Lung microvascular endothelial cell (primary cell): ENCODE results near the gene CD68. TPM values are rescaled to one million over a fixed set of nuclear protein-coding genes. Genes with fewer than 3 reads are reported as not detected.

ENCODE experiments used
- DNase-seq, 2 donors: peaks; one replicate each; pipeline versions ENCODE4 v3.0.0 to v3.0.0-alpha.2; 2010; ENCODE audit warnings: low read depth in 2 of 2
- total RNA-seq: library from RNA; depleted of rRNA; stranded (reverse); fragments of >200 nt; gene quantifications from 2 replicates; pipeline ENCODE4 v1.2.1, GENCODE V29; 2014

Gene CD68, protein sequence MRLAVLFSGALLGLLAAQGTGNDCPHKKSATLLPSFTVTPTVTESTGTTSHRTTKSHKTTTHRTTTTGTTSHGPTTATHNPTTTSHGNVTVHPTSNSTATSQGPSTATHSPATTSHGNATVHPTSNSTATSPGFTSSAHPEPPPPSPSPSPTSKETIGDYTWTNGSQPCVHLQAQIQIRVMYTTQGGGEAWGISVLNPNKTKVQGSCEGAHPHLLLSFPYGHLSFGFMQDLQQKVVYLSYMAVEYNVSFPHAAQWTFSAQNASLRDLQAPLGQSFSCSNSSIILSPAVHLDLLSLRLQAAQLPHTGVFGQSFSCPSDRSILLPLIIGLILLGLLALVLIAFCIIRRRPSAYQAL
- total RNA-seq: 0.40 and 0.44 TPM in 2 replicates

DNA sequence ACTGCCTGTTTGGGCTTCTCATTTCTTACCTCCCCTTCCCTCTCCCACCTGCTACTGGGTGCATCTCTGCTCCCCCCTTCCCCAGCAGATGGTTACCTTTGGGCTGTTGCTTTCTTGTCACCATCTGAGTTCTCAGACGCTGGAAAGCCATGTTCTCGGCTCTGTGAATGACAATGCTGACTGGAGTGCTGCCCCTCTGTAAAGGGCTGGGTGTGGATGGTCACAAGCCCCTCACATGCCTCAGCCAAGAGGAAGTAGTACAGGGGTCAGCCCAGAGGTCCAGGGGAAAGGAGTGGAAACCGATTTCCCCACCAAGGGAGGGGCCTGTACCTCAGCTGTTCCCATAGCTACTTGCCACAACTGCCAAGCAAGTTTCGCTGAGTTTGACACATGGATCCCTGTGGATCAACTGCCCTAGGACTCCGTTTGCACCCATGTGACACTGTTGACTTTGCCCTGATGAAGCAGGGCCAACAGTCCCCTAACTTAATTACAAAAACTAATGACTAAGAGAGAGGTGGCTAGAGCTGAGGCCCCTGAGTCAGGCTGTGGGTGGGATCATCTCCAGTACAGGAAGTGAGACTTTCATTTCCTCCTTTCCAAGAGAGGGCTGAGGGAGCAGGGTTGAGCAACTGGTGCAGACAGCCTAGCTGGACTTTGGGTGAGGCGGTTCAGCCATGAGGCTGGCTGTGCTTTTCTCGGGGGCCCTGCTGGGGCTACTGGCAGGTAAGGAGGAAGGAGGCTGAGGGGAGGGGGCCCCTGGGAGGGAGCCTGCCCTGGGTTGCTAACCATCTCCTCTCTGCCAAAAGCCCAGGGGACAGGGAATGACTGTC is at the start of gene CD68:
Gene CD68 (plus strand): TSS at position 638 of the 833 bp plus-strand sequence. CDS start 40 bp downstream, at position 678.
- peak; percentile 85 to 92 for DNase-seq

- no peak for DNase-seq
Measured at GRCh38 chr17:7530023-7530900, 49.2 kb upstream of the CD68 start.

- DNase-seq: no peak
Measured at GRCh38 chr17:7538050-7538449, 41.4 kb upstream of the CD68 start.

GRCh38 chr17:7538891-7539545 is 40.4 kb upstream of the CD68 start:
- DNase-seq: peak in 1 of 2 donors; percentile 66

GRCh38 chr17:7541074-7541621 is 38.3 kb upstream of the CD68 start:
- DNase-seq: no peak

GRCh38 chr17:7544911-7545310 is 34.5 kb upstream of the CD68 start:
- DNase-seq: peak in 1 of 2 donors; percentile 27

- DNase-seq: peak; percentile 36 to 49
Measured at GRCh38 chr17:7548585-7549400, 30.6 kb upstream of the CD68 start, which contains the start of gene TNFSF12. TSS of gene TNFSF12 (plus strand) at chr17:7549058. CDS start at chr17:7549154, 96 bp downstream.

GRCh38 chr17:7549401-7550055 is 29.9 kb upstream of the CD68 start:
- no peak for DNase-seq

DNA sequence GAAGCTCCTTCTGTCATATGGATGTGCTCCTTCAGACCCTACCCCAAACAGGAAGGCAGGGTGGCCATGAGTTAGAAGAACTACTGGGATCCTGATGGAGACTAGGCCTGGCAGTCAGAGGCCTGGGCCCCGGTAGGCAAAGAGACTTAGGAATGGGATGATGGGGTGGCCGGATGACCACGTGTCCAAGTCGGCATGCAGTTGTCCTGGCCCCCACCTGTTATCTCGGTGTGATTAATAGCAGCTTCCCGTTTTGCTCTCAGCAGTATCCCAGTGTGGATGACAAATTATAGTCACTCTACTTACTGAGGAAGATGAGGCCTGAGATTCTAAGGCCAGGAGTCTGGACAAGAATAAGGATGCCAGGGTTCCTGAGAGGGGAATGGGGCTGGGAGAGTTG is 29.1 kb upstream of the CD68 start:
- DNase-seq: no peak

DNA sequence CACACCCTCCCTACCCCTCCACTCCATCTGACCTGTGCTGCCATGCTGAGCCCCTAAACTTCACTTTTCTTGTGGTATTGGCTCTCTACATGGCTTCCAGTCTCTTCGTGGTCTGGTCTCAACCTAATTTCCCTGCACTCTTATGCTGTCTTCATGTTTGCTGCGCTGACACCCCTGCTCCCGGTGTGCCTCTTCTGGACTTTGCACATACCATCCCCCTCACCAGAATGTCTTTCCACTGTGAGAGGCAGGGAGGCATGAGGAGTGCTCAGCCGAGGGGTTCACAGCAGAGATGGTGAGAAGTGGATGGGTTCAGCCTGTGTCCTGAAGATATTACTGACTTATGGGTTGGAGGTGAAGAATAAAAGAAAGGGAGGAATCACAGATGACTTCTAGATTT is 28.0 kb upstream of the CD68 start:
- no peak for DNase-seq

DNA sequence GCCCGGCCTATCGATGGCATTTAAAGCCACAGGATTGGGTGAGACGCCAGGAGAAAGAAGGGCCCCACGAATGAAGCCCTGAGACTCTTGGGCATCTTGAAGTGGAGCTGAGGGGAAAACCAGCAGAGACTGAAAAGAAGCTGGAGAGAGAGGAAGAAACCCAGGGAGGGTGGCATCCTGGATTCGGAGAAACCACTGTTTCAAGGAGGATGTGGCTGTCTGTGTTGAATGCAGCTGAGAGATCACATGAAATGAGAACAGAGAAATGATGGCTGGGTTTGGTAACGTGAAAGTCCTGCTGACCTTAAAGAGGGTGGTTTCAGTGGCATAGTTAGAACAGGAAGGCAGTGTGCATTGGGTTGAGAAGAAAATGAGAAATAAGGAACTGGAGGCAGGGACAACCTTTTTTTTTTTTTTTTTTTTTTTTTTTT is 26.8 kb upstream of the CD68 start:
- no peak for DNase-seq

DNA sequence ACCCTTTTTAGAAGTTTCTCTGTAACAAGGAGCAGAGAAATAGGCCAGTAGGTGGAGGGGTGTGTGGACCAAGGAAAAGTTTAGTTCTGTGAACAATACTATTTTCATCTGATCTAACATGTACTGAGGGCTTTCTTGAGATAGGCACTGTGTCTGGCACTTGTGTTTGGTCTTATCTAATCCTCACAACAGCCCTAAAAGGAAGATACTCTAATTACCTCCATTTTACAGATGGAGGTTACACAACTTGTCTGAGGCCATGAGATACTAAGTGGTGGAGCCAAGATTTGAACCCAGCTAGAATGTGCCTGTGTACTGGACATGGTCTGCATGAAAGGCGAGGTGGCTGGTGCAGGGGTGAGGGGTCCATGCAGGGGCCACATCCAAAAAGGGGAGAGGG is 26.1 kb upstream of the CD68 start:
- DNase-seq: no peak

- no peak for DNase-seq
Measured at GRCh38 chr17:7555320-7555948, 24.0 kb upstream of the CD68 start.

DNA sequence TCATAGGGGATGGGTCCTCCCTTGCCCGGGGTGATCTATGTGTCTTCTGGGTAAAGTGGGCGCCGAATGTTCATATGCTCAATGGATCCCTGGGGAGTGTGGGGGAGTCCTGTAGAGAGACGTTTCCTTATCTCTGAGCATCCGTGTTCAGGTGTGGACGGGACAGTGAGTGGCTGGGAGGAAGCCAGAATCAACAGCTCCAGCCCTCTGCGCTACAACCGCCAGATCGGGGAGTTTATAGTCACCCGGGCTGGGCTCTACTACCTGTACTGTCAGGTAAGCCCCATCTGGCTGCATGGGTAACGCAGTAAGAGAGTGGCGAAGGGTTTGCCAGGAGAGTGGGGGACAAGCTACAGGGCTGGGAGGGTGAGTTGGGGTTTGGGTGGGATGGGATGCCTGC is 22.8 kb upstream of the CD68 start:
- DNase-seq: no peak

- DNase-seq: no peak
Measured at GRCh38 chr17:7557147-7557764, 22.2 kb upstream of the CD68 start.

DNA sequence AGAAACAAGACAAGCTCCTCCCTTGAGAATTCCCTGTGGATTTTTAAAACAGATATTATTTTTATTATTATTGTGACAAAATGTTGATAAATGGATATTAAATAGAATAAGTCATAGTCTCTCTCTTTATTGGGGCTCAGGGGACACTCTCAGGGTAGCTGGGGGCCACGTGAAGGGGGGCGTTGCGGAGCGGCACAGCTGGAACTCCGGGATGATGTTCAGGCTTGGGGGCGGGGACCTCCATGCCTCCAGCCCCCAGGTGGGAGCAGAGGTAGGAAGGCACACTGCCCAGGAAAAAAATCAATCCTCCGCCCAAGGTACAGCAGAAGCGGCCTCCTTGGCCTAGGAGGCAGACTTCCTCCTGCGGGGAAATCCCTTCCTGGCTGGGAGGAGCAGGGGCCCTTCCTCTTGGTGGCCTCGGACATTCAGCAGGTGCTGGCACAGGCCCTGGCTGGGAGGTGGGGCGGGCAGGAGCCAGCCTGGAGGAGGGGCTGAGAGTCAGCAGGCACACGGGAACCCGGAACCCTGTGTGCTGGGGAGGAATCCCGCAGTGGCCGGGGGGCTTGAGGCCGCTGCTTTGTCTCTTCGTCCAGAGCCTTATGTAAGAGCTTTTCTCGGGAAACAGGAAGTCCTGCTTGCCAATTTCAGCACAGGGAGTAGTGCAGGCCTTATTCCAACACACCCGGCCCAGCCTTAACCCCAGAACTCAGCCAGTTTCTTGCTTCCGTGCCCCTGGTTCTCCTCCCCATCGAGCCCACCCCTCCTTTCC is 21.5 kb upstream of the CD68 start:
- peak; percentile 63 to 84 for DNase-seq

GRCh38 chr17:7558544-7559319 is 20.7 kb upstream of the CD68 start, which contains the start of gene TNFSF13:
TSS of gene TNFSF13 (plus strand) at chr17:7558750. CDS start at chr17:7559040, 290 bp downstream.
- no peak for DNase-seq
